H1 (cell line): ENCODE data around the gene INCENP. TPM values are rescaled to one million over a fixed set of nuclear protein-coding genes. Genes with fewer than 3 reads are reported as not detected.

Experiments used
- CTCF ChIA-PET: fragments of 300-600 bp; sonication (Branson Sonifier 250); formaldehyde crosslinking; loops from one replicate; lab custom pipeline; 2021; ENCODE audit not compliant: partially characterized antibody; lab: Charles Lee
- POLR2A ChIA-PET: fragments of 300-600 bp; sonication (Branson Sonifier 250); formaldehyde crosslinking; loops from one replicate; lab custom pipeline; 2021; ENCODE audit warnings: inconsistent platforms; ENCODE audit not compliant: partially characterized antibody; lab: Charles Lee
- DNase-seq, 2 experiments: peaks; one replicate each; pipeline versions ENCODE4 v3.0.0 to v3.0.0-alpha.2; 2010 to 2022; ENCODE audit warnings: low spot score in 2 of 2, low read depth in 1 of 2, mixed read lengths in 1 of 2
- FAIRE-seq: peaks from 2 replicates; lab custom pipeline; 2011; peaks lifted over from hg19 to GRCh38; lab: Jason Lieb, UNC
- H2AFZ ChIP-seq: 2 replicates; pipeline ENCODE4 v1.8.1; 2012; ENCODE audit warnings: low read length, inconsistent platforms
- H2AK5ac ChIP-seq: 2 replicates; pipeline ENCODE4 v1.6.1; 2013; ENCODE audit warnings: low read depth, low read length
- H2BK120ac ChIP-seq: replicated peaks from 2 replicates; pipeline ENCODE3; 2013; ENCODE audit warnings: low read depth, low read length, inconsistent platforms
- H2BK12ac ChIP-seq: 2 replicates; pipeline ENCODE4 v1.6.1; 2013; ENCODE audit warnings: low read depth, low read length
- H2BK15ac ChIP-seq: 2 replicates; pipeline ENCODE4 v1.6.1; 2013; ENCODE audit warnings: low read length
- H2BK20ac ChIP-seq: 2 replicates; pipeline ENCODE4 v1.6.1; 2013; ENCODE audit warnings: low read length
- H2BK5ac ChIP-seq: 2 replicates; pipeline ENCODE4 v1.6.1; 2013; ENCODE audit warnings: low read depth, low read length
- H3K14ac ChIP-seq: 2 replicates; pipeline ENCODE4 v1.6.1; 2013; ENCODE audit warnings: inconsistent platforms; ENCODE audit not compliant: insufficient read length
- H3K18ac ChIP-seq: 2 replicates; pipeline ENCODE4 v1.6.1; 2013; ENCODE audit warnings: low read length; ENCODE audit errors: extremely low read depth
- H3K23ac ChIP-seq: 2 replicates; pipeline ENCODE4 v1.6.1; 2013; ENCODE audit warnings: inconsistent platforms; ENCODE audit not compliant: insufficient read length
- H3K23me2 ChIP-seq: 2 replicates; pipeline ENCODE4 v1.6.1; 2013; ENCODE audit warnings: low read depth, low read length
- H3K27ac ChIP-seq: 2 replicates; pipeline ENCODE4 v1.6.1; 2011; ENCODE audit warnings: low read depth, low read length, inconsistent platforms
- H3K27me3 ChIP-seq, 4 experiments: replicated peaks in 1 of 4; 1 replicate in 1 of 4; 2 replicates in 3 of 4; pipeline versions ENCODE4 v1.6.1 to v1.8.1; 2011 to 2013; ENCODE audit warnings: low read length in 3 of 4, mild to moderate bottlenecking in 3 of 4, inconsistent platforms in 2 of 4, mixed read lengths in 2 of 4, moderate library complexity in 1 of 4; ENCODE audit not compliant: control insufficient read depth in 3 of 4, insufficient read depth in 3 of 4; ENCODE audit errors: extremely low read depth in 1 of 4
- H3K36me3 ChIP-seq, 4 experiments: 2 replicates each; pipeline versions ENCODE4 v1.6.1 to v1.8.1; 2011 to 2013; ENCODE audit warnings: mild to moderate bottlenecking in 4 of 4, low read length in 3 of 4, moderate library complexity in 2 of 4, control low read depth in 1 of 4, inconsistent platforms in 1 of 4; ENCODE audit not compliant: insufficient read depth in 4 of 4, control insufficient read depth in 2 of 4
- H3K4ac ChIP-seq: replicated peaks from 2 replicates; pipeline ENCODE3; 2013; ENCODE audit warnings: low read length, low read depth, mixed read lengths, inconsistent platforms; ENCODE audit not compliant: insufficient read length
- H3K4me1 ChIP-seq, 4 experiments: replicated peaks in 1 of 4; 1 replicate in 1 of 4; 2 replicates in 3 of 4; pipeline versions ENCODE4 v1.6.1 to v1.8.1; 2011 to 2013; ENCODE audit warnings: low read length in 3 of 4, inconsistent platforms in 2 of 4, mixed read lengths in 1 of 4; ENCODE audit not compliant: insufficient read depth in 4 of 4, control insufficient read depth in 3 of 4
- H3K4me2 ChIP-seq, 2 experiments: 2 replicates each; pipeline versions ENCODE4 v1.6.1 to v1.8.1; 2011 to 2013; ENCODE audit warnings: low read depth in 2 of 2, low read length in 2 of 2, control low read depth in 1 of 2, inconsistent platforms in 1 of 2, mild to moderate bottlenecking in 1 of 2; ENCODE audit not compliant: insufficient read depth in 1 of 2
- H3K4me3 ChIP-seq, 4 experiments: fragments of 200-600, 300-600 bp in 1 of 4; sonication (generic), shearing (Covaris generic), sonication (Bioruptor Twin) in 1 of 4; 2 replicates each; pipeline versions ENCODE4 v1.5.1 to v1.8.1; 2011 to 2016; ENCODE audit warnings: low read length in 4 of 4, low read depth in 3 of 4, control low read depth in 2 of 4, inconsistent platforms in 2 of 4, mild to moderate bottlenecking in 2 of 4, mixed read lengths in 1 of 4, moderate library complexity in 1 of 4; ENCODE audit not compliant: insufficient read depth in 2 of 4; ENCODE audit errors: extremely low read depth in 1 of 4
- H3K56ac ChIP-seq: replicated peaks from 2 replicates; pipeline ENCODE3; 2013; ENCODE audit warnings: low read depth, mild to moderate bottlenecking, mixed read lengths, low read length, inconsistent platforms; ENCODE audit not compliant: insufficient read length
- H3K79me1 ChIP-seq: 2 replicates; pipeline ENCODE4 v1.6.1; 2013; ENCODE audit warnings: low read depth, low read length, control low read depth
- H3K79me2 ChIP-seq, 2 experiments: 2 replicates each; pipeline versions ENCODE4 v1.6.1 to v1.8.1; 2012 to 2013; ENCODE audit warnings: low read length in 2 of 2, mild to moderate bottlenecking in 2 of 2, inconsistent platforms in 1 of 2; ENCODE audit not compliant: insufficient read depth in 2 of 2, control insufficient read depth in 1 of 2
- H3K9ac ChIP-seq, 4 experiments: replicated peaks in 1 of 4; 1 replicate in 1 of 4; 2 replicates in 3 of 4; pipeline versions ENCODE4 v1.6.1 to v1.8.1; 2011 to 2013; ENCODE audit warnings: low read depth in 3 of 4, low read length in 3 of 4, control low read depth in 2 of 4, mild to moderate bottlenecking in 2 of 4, moderate library complexity in 2 of 4, inconsistent platforms in 1 of 4; ENCODE audit errors: extremely low read depth in 1 of 4
- H3K9me3 ChIP-seq, 2 experiments: 2 replicates each; pipeline versions ENCODE4 v1.6.1 to v1.8.1; 2012 to 2013; ENCODE audit warnings: mild to moderate bottlenecking in 2 of 2, moderate library complexity in 2 of 2, control low read depth in 1 of 2, inconsistent platforms in 1 of 2, low read depth in 1 of 2, low read length in 1 of 2, mixed read lengths in 1 of 2; ENCODE audit not compliant: insufficient read depth in 2 of 2
- H4K20me1 ChIP-seq, 2 experiments: replicated peaks in 1 of 2; 2 replicates each; pipeline versions ENCODE3 to v1.8.1; 2011 to 2013; ENCODE audit warnings: inconsistent platforms in 2 of 2, low read length in 2 of 2, mild to moderate bottlenecking in 1 of 2; ENCODE audit not compliant: insufficient read depth in 2 of 2, control insufficient read depth in 1 of 2
- H4K5ac ChIP-seq: 2 replicates; pipeline ENCODE4 v1.6.1; 2013; ENCODE audit warnings: low read length, low read depth, mixed read lengths, inconsistent platforms; ENCODE audit not compliant: insufficient read length
- H4K8ac ChIP-seq: 2 replicates; pipeline ENCODE4 v1.8.0; 2013; ENCODE audit warnings: mild to moderate bottlenecking, moderate library complexity, low read length, inconsistent platforms; ENCODE audit not compliant: insufficient read depth; ENCODE audit errors: extremely low read depth
- H4K91ac ChIP-seq: replicated peaks from 2 replicates; pipeline ENCODE3; 2013; ENCODE audit warnings: low read length, mixed read lengths, inconsistent platforms; ENCODE audit not compliant: insufficient read length
- NRF1 ChIP-seq: IDR thresholded peaks from 2 replicates; pipeline ENCODE4 v1.6.1; 2011; ENCODE audit warnings: mild to moderate bottlenecking, low read depth, low read length, improper control_type of control experiment
- WGBS, 2 experiments: shearing (Covaris generic) in 1 of 2; methylation state at CpG; one replicate each; pipeline versions ENCODE4 v1.1.6 to v1.1.7; 2013 to 2015; ENCODE audit warnings: low lambda C conversion rate in 2 of 2, mixed read lengths in 2 of 2, inconsistent platforms in 1 of 2, low coverage in 1 of 2, missing lambda C conversion rate in 1 of 2; ENCODE audit not compliant: insufficient replicate concordance in 2 of 2, insufficient coverage in 1 of 2, insufficient read length in 1 of 2; ENCODE audit errors: extremely low coverage in 1 of 2, missing lambda C conversion rate in 1 of 2; 5-methylcytosine and 5-hydroxymethylcytosine counted together
- polyA plus RNA-seq, 7 experiments: library from polyadenylated mRNA; depleted of rRNA in 3 of 7; stranded (reverse) in 5 of 7; unstranded in 2 of 7; fragments of >200 nt in 5 of 7; fragments of 200-250 nt in 2 of 7; gene quantifications; 1 replicate in 5 of 7; 2 replicates in 1 of 7; 4 replicates in 1 of 7; pipeline versions ENCODE4 v1.2.1 to v1.2.3, GENCODE V29; 2011 to 2013; ENCODE audit warnings: missing spikeins in 2 of 7, mixed read lengths in 2 of 7
- total RNA-seq: library from RNA; stranded (reverse); fragmentation: NEBNext Ultra II Directional; extraction: Animal tissue kit (Norgen Biotek cat#: 25700); gene quantifications from 2 replicates; pipeline ENCODE4 v1.2.1, GENCODE V29; 2021
- TF ChIP-seq, protein P1 (sequence below): IDR thresholded peaks from 2 replicates; pipeline ENCODE4 v1.6.1; 2011; ENCODE audit warnings: low read depth, mild to moderate bottlenecking, low read length; ENCODE audit not compliant: insufficient read depth
- TF ChIP-seq, protein P2 (sequence below): IDR thresholded peaks from 2 replicates; pipeline ENCODE4 v1.6.1; 2012; ENCODE audit warnings: inconsistent platforms

INCENP gene
- total and polyA plus RNA-seq, 2 of the 8 experiments (the other 6 are each of a cell fraction or from before 2014, with no cell fraction given) = 25.4 to 132 TPM

DNA sequence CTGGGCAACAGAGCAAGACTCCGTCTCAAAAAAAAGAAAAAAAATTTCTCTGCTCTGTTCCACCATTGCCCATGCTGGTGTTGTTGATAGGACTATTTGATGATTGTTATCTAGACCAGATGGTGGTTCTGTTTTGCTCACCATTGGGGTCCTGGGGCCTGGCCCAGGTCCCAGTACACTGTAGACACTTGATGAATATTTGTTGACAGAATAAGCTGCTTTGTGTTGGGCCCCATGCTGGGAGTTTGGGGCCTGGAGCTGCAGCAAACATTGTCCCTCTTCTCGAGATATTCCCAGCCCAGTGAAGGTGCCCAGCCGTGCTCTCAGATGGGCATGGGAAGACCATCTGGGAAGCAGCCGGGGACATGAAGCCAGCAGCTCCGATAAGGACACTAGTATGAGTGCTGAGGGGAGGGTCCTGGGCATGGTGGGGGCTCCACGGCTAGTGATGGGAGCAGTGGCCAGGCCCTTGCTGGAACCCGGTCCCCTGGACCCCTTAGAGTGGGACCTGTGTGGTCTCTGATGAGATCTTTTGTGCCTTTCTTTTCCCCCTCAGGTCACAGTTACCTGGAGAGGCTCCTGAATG is 13.6 kb downstream of the INCENP start:
- DNase-seq = no peak
- Histone ChIP-seq H3K18ac (no peak overlapping the region), H3K4me3 (no peak overlapping the region), H4K20me1 (peaks cover 16 to 18% of the 10 kb centered on the region in 2 experiments), H3K9me3 (no peaks in the 10 kb centered on the region), H3K9ac (no peak overlapping the region), H3K56ac (no peak overlapping the region), H2BK12ac (no peak overlapping the region), H3K79me1 (peaks cover 8% of the 10 kb centered on the region; the same call in 1 of the 2 replicates), H3K4ac (no peak overlapping the region), H3K14ac (no peak overlapping the region), H3K23me2 (no peaks in the 10 kb centered on the region), H2BK5ac (no peak overlapping the region), H3K27me3 (no peaks in the 10 kb centered on the region), H2AK5ac (no peak overlapping the region), H4K8ac (no peak overlapping the region), H3K4me2 (no peak overlapping the region), H2BK120ac (no peak overlapping the region), H3K4me1 (no peaks in the 10 kb centered on the region), H2AFZ (no peak overlapping the region), H3K36me3 (peaks cover 21 to 48% (median 40%) of the 10 kb centered on the region in 4 experiments), H2BK15ac (no peak overlapping the region), H3K23ac (no peak overlapping the region), H3K27ac (no peak overlapping the region), H2BK20ac (no peak overlapping the region), H4K91ac (no peak overlapping the region), H4K5ac (no peak overlapping the region), H3K79me2 (peaks cover 6 to 43% of the 10 kb centered on the region in 2 experiments; a peak in 3 of 4 replicates)
- no peak for FAIRE-seq
- 91% methylated on average over 7 of the region's 7 CpGs; no CpG with 5 or more reads in 1 of the 2 experiments for WGBS, 2 experiments
- ChIA-PET POLR2A (interaction anchor here (0.8 kb wide), 1 partner anchor 28 kb away, joined by 3 read pairs; no protein-coding TSS in a partner anchor), CTCF (interaction anchor here (1.0 to 1.1 kb wide), 2 partner anchors 13 to 22 kb away, joined by 3 to 4 read pairs; no protein-coding TSS in a partner anchor)
- TF ChIP-seq, protein P1, sequence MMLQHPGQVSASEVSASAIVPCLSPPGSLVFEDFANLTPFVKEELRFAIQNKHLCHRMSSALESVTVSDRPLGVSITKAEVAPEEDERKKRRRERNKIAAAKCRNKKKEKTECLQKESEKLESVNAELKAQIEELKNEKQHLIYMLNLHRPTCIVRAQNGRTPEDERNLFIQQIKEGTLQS = no peak
- TF ChIP-seq, protein P2, sequence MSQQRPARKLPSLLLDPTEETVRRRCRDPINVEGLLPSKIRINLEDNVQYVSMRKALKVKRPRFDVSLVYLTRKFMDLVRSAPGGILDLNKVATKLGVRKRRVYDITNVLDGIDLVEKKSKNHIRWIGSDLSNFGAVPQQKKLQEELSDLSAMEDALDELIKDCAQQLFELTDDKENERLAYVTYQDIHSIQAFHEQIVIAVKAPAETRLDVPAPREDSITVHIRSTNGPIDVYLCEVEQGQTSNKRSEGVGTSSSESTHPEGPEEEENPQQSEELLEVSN = no peak
- TF ChIP-seq NRF1 = no peak
